ENCODE measurements around the gene ZNF221. TPM values are rescaled to one million over a fixed set of nuclear protein-coding genes. Genes with fewer than 3 reads are reported as not detected.
A peak's percentile ranks its signal among the peaks of the same experiment; 100 is the strongest.

The ZNF221 gene
- total and polyA plus RNA-seq, 4 donors, result 0.30 to 3.5 (median 1.7) TPM

DNA sequence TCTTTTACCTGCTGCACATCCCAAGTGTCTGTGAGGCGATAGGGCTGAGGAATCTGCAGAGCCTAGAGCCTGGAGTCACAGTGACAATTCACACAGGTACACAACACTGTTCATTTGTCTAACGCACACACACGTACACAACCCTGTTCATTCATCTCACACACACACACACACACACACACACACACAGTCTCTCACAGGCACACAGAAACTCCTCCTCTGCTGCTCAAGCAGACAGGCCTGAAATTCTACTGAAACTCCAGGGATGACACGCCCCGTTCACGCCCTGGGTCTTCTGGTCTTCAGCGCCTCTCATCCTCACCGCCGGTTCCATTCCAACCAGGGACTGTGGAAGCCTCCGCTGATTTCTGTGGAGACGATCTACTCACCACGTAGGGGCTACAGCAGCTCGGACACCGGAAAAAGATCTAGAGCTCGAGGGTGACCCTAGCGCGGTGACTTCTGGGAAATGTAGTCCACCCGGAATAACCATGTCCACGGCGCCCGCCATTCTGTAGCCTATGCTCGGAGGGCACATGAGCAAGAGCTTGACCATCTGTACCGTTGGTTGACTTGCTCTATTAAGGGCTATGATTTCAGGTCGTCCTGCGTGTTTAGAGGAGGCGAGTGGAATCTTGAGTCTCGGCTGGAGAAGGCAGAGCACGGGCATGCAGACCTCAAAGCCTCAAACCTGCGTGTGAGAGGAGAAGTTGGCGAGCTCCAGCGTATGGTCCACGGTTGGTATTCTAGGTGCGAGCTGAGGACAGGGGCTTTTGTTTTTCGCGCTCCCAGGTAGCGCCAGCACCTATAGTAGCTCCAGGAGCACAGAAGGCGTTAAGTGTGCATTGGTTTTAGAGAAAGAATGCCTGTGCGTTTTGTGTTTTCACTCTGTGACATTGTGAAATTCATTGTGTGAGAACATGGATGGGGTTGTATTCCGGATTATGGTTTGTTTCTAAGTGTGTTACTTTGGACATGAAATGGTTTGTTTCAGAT lies 49.3 kb upstream of the ZNF221 start:
- Histone ChIP-seq H3K27me3 (ENCODE audit: control insufficient read depth in 4 of 4, insufficient read depth in 4 of 4, low read length in 3 of 4) (no peaks in the 10 kb centered on the region), H3K4me3 (ENCODE audit: low read depth in 1 of 3, low read length in 3 of 3) (peak overlapping the region; percentile 57 to 96 (median 74)), H3K9me3 (ENCODE audit: control insufficient read depth in 4 of 4, low read length in 3 of 4) (peaks cover 24 to 61% (median 41%) of the 10 kb centered on the region in 4 donors), H3K36me3 (ENCODE audit: control insufficient read depth in 4 of 4, insufficient read depth in 3 of 4, low read depth in 1 of 4, low read length in 3 of 4) (peaks cover 0 to 5% (median 0%) of the 10 kb centered on the region in 4 donors), H3K27ac (ENCODE audit: low read depth in 1 of 2, low read length in 2 of 2) (no peak overlapping the region), H3K4me1 (ENCODE audit: control insufficient read depth in 4 of 4, insufficient read depth in 4 of 4, low read length in 3 of 4) (peaks cover 0 to 12% (median 5%) of the 10 kb centered on the region in 4 donors), H3K9ac (ENCODE audit: low read depth in 1 of 2, low read length in 2 of 2) (no peak overlapping the region)
- WGBS, result 13% methylated on average over 39 of the region's 39 CpGs
- peak; percentile 97 for TF ChIP-seq YY1 (IDR thresholded peaks at IDR 0.05)
- no peak for TF ChIP-seq TAF1 (conservative IDR thresholded peaks at IDR 0.05)
- no peak for TF ChIP-seq SP1 (IDR thresholded peaks at IDR 0.05)
- peak; percentile 52 to 94 for TF ChIP-seq GABPA (IDR thresholded peaks at IDR 0.05 in 1 of 2, conservative IDR thresholded peaks at IDR 0.05 in 1 of 2)
- TF ChIP-seq EGR1 (IDR thresholded peaks at IDR 0.05; ENCODE audit: low read depth in 2 of 2), result no peak
- TF ChIP-seq ZBTB33 (IDR thresholded peaks at IDR 0.05), result no peak
- no peak for TF ChIP-seq JUND (IDR thresholded peaks at IDR 0.05)
- TF ChIP-seq HNF4A (conservative IDR thresholded peaks at IDR 0.05), result no peak
- peak; percentile 80 for DNase-seq (ENCODE audit: low spot score)

- Histone ChIP-seq H3K27ac (ENCODE audit: low read depth in 1 of 2, low read length in 2 of 2) (no peak overlapping the region), H3K4me1 (ENCODE audit: control insufficient read depth in 4 of 4, insufficient read depth in 4 of 4, low read length in 3 of 4) (peaks cover 0 to 12% (median 5%) of the 10 kb centered on the region in 4 donors), H3K9ac (ENCODE audit: low read depth in 1 of 2, low read length in 2 of 2) (no peak overlapping the region), H3K4me3 (ENCODE audit: low read depth in 1 of 3, low read length in 3 of 3) (peak overlapping the region; percentile 57 to 96 (median 74)), H3K27me3 (ENCODE audit: control insufficient read depth in 4 of 4, insufficient read depth in 4 of 4, low read length in 3 of 4) (no peaks in the 10 kb centered on the region), H3K36me3 (ENCODE audit: control insufficient read depth in 4 of 4, insufficient read depth in 3 of 4, low read depth in 1 of 4, low read length in 3 of 4) (peaks cover 0 to 4% (median 0%) of the 10 kb centered on the region in 4 donors), H3K9me3 (ENCODE audit: control insufficient read depth in 4 of 4, low read length in 3 of 4) (peaks cover 28 to 61% (median 41%) of the 10 kb centered on the region in 4 donors)
- WGBS, result 91% methylated on average over 4 of the region's 4 CpGs
- TF ChIP-seq FOXA2 (IDR thresholded peaks at IDR 0.05) (no peak), YY1 (IDR thresholded peaks at IDR 0.05) (no peak), NR2F2 (IDR thresholded peaks at IDR 0.05) (no peak), ZBTB33 (IDR thresholded peaks at IDR 0.05) (no peak), GABPA (IDR thresholded peaks at IDR 0.05 in 1 of 2, conservative IDR thresholded peaks at IDR 0.05 in 1 of 2) (no peak), TAF1 (conservative IDR thresholded peaks at IDR 0.05) (no peak), CTCF (IDR thresholded peaks at IDR 0.05; ENCODE audit: low read depth, low read length, missing input control) (no peak), SP1 (IDR thresholded peaks at IDR 0.05) (no peak), FOXA1 (IDR thresholded peaks at IDR 0.05) (no peak), EGR1 (IDR thresholded peaks at IDR 0.05; ENCODE audit: low read depth in 2 of 2) (no peak), RAD21 (IDR thresholded peaks at IDR 0.05) (no peak), RXRA (IDR thresholded peaks at IDR 0.05) (no peak), HNF4G (IDR thresholded peaks at IDR 0.05) (no peak), JUND (IDR thresholded peaks at IDR 0.05) (no peak), HNF4A (conservative IDR thresholded peaks at IDR 0.05) (no peak), MAX (IDR thresholded peaks at IDR 0.05) (no peak)
- TF ChIP-seq, protein P1, sequence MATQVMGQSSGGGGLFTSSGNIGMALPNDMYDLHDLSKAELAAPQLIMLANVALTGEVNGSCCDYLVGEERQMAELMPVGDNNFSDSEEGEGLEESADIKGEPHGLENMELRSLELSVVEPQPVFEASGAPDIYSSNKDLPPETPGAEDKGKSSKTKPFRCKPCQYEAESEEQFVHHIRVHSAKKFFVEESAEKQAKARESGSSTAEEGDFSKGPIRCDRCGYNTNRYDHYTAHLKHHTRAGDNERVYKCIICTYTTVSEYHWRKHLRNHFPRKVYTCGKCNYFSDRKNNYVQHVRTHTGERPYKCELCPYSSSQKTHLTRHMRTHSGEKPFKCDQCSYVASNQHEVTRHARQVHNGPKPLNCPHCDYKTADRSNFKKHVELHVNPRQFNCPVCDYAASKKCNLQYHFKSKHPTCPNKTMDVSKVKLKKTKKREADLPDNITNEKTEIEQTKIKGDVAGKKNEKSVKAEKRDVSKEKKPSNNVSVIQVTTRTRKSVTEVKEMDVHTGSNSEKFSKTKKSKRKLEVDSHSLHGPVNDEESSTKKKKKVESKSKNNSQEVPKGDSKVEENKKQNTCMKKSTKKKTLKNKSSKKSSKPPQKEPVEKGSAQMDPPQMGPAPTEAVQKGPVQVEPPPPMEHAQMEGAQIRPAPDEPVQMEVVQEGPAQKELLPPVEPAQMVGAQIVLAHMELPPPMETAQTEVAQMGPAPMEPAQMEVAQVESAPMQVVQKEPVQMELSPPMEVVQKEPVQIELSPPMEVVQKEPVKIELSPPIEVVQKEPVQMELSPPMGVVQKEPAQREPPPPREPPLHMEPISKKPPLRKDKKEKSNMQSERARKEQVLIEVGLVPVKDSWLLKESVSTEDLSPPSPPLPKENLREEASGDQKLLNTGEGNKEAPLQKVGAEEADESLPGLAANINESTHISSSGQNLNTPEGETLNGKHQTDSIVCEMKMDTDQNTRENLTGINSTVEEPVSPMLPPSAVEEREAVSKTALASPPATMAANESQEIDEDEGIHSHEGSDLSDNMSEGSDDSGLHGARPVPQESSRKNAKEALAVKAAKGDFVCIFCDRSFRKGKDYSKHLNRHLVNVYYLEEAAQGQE (IDR thresholded peaks at IDR 0.05), result no peak
- TF ChIP-seq, protein P2, sequence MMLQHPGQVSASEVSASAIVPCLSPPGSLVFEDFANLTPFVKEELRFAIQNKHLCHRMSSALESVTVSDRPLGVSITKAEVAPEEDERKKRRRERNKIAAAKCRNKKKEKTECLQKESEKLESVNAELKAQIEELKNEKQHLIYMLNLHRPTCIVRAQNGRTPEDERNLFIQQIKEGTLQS (IDR thresholded peaks at IDR 0.05), result no peak
- DNase-seq (ENCODE audit: low spot score), result no peak
Observed at GRCh38 chr19:43902399-43902798, 48.6 kb upstream of the ZNF221 start.

All from liver (tissue), 9 donors.